GM23338 (cell line): Measurements from ENCODE around the gene POU5F2. TPM values are rescaled to one million over a fixed set of nuclear protein-coding genes. Genes with fewer than 3 reads are reported as not detected.

Experiments used
- ATAC-seq: fragments of 200-7000 bp; cut with Tn5 transposase; 3 replicates; pipeline ENCODE4 v1.9.1; 2020
- DNase-seq: peaks from one replicate; pipeline ENCODE4 v3.0.0-alpha.2; 2015; ENCODE audit warnings: low spot score
- H2AFZ ChIP-seq: fragments of 200-600 bp; sonication (generic); 2 replicates; pipeline ENCODE4 v1.8.0; 2016; ENCODE audit warnings: antibody characterized with exemption, mild to moderate bottlenecking, moderate library complexity
- H3F3A ChIP-seq: fragments of 200-600 bp; sonication (generic); replicated peaks from 2 replicates; pipeline ENCODE4 v1.8.0; 2017; ENCODE audit warnings: antibody characterized with exemption, mixed run types, low read depth
- H3K27ac ChIP-seq: fragments of 200-600 bp; sonication (generic); 2 replicates; pipeline ENCODE4 v1.6.1; 2016; ENCODE audit warnings: low read depth
- H3K27me3 ChIP-seq: fragments of 200-600 bp; sonication (generic); 2 replicates; pipeline ENCODE4 v1.8.0; 2016; ENCODE audit warnings: mild to moderate bottlenecking, mixed run types, moderate library complexity; ENCODE audit not compliant: insufficient read depth
- H3K36me3 ChIP-seq: fragments of 200-600 bp; sonication (generic); 2 replicates; pipeline ENCODE4 v1.8.0; 2016; ENCODE audit warnings: mild to moderate bottlenecking; ENCODE audit not compliant: insufficient read depth
- H3K4me1 ChIP-seq: fragments of 200-600 bp; sonication (generic); 2 replicates; pipeline ENCODE4 v1.8.0; 2016; ENCODE audit warnings: mild to moderate bottlenecking, moderate library complexity; ENCODE audit not compliant: insufficient read depth
- H3K4me2 ChIP-seq: fragments of 200-600 bp; sonication (generic); 2 replicates; pipeline ENCODE4 v1.7.1; 2017; ENCODE audit warnings: mixed run types
- H3K4me3 ChIP-seq: fragments of 200-600 bp; sonication (generic); 2 replicates; pipeline ENCODE4 v1.6.1; 2016; ENCODE audit warnings: mixed run types
- H3K79me2 ChIP-seq: fragments of 200-600 bp; sonication (generic); replicated peaks from 2 replicates; pipeline ENCODE4 v1.8.0; 2017; ENCODE audit warnings: mild to moderate bottlenecking; ENCODE audit not compliant: insufficient read depth
- H3K9me2 ChIP-seq: fragments of 200-600 bp; sonication (generic); 2 replicates; pipeline ENCODE4 v1.8.0; 2017; ENCODE audit not compliant: insufficient read depth
- H4K20me1 ChIP-seq: fragments of 200-600 bp; sonication (generic); replicated peaks from 2 replicates; pipeline ENCODE4 v1.8.0; 2017; ENCODE audit warnings: mild to moderate bottlenecking; ENCODE audit not compliant: insufficient read depth
- H3K27ac Mint-ChIP-seq: 2 replicates; pipeline ENCODE4 v1.8.0; 2020; ENCODE audit warnings: inconsistent platforms, mild to moderate bottlenecking, moderate library complexity, mixed read lengths
- H3K27me3 Mint-ChIP-seq: 3 replicates; pipeline ENCODE4 v1.8.0; 2022; ENCODE audit warnings: low read depth, mild to moderate bottlenecking, moderate library complexity, mixed read lengths, inconsistent platforms; ENCODE audit not compliant: insufficient read depth, poor library complexity
- H3K36me3 Mint-ChIP-seq: 3 replicates; pipeline ENCODE4 v1.8.0; 2021; ENCODE audit warnings: low read depth, mild to moderate bottlenecking, inconsistent platforms, moderate library complexity, mixed read lengths
- H3K4me1 Mint-ChIP-seq: 3 replicates; pipeline ENCODE4 v1.8.0; 2020; ENCODE audit warnings: mild to moderate bottlenecking, inconsistent platforms, mixed read lengths
- H3K4me3 Mint-ChIP-seq: 3 replicates; pipeline ENCODE4 v1.8.0; 2021; ENCODE audit warnings: moderate library complexity, mild to moderate bottlenecking, inconsistent platforms, mixed read lengths
- H3K9me3 Mint-ChIP-seq: 3 replicates; pipeline ENCODE4 v1.8.0; 2020; ENCODE audit warnings: moderate library complexity, mild to moderate bottlenecking, inconsistent platforms, mixed read lengths
- CREB1 ChIP-seq: fragments of 250-450 bp; sonication (Bioruptor Pico); IDR thresholded peaks from 2 replicates; pipeline ENCODE4 v1.5.0; 2020; ENCODE audit warnings: low read depth, mild to moderate bottlenecking, moderate library complexity
- ETS1 ChIP-seq: IDR thresholded peaks from 2 replicates; pipeline ENCODE4 v1.6.1; 2016; ENCODE audit warnings: antibody characterized with exemption
- EZH2 ChIP-seq: fragments of 200-600 bp; sonication (generic); IDR thresholded peaks from one replicate; pipeline ENCODE4 v1.8.0; 2017; ENCODE audit warnings: antibody characterized with exemption, mild to moderate bottlenecking, low read depth; ENCODE audit not compliant: unreplicated experiment
- EZH2phosphoT487 ChIP-seq: fragments of 200-600 bp; sonication (generic); IDR thresholded peaks from one replicate; pipeline ENCODE4 v1.8.1; 2018; ENCODE audit warnings: antibody characterized with exemption; ENCODE audit not compliant: unreplicated experiment
- NANOG ChIP-seq: IDR thresholded peaks from 2 replicates; pipeline ENCODE4 v1.6.1; 2016; ENCODE audit warnings: antibody characterized with exemption, borderline replicate concordance
- POLR2AphosphoS5 ChIP-seq: IDR thresholded peaks from 2 replicates; pipeline ENCODE4 v1.6.1; 2016; ENCODE audit warnings: antibody characterized with exemption, low read depth
- STAT1 ChIP-seq: IDR thresholded peaks from one replicate; pipeline ENCODE4 v1.6.1; 2016; ENCODE audit warnings: antibody characterized with exemption; ENCODE audit not compliant: unreplicated experiment
- ZNF114 ChIP-seq: fragments of 250-450 bp; sonication (Bioruptor Pico); IDR thresholded peaks from 2 replicates; pipeline ENCODE4 v1.5.0; 2020; ENCODE audit warnings: mild to moderate bottlenecking, moderate library complexity
- ZNF331 ChIP-seq: fragments of 250-450 bp; sonication (Bioruptor Pico); IDR thresholded peaks from 2 replicates; pipeline ENCODE4 v1.5.0; 2020; ENCODE audit warnings: low read depth, mild to moderate bottlenecking, moderate library complexity
- ZNF462 ChIP-seq: fragments of 250-450 bp; sonication (Bioruptor Pico); IDR thresholded peaks from 2 replicates; pipeline ENCODE4 v1.5.0; 2020; ENCODE audit warnings: mild to moderate bottlenecking, moderate library complexity
- polyA plus RNA-seq: library from polyadenylated mRNA; unstranded; fragments of >200 nt; fragmentation: Nextera tagmentation; extraction: Ambion mirVana; gene quantifications from 2 replicates; pipeline ENCODE4 v1.2.1, GENCODE V29; 2016
- total RNA-seq: library from RNA; depleted of rRNA; stranded (reverse); fragments of >200 nt; shearing (Covaris generic); gene quantifications from 2 replicates; pipeline ENCODE4 v1.2.3, GENCODE V29; 2014
- TF ChIP-seq, protein P1 (sequence below): IDR thresholded peaks from one replicate; pipeline ENCODE4 v1.6.1; 2018; ENCODE audit warnings: antibody characterized with exemption; ENCODE audit not compliant: unreplicated experiment
- TF ChIP-seq, protein P2 (sequence below), 2 experiments: fragments of 200-600 bp in 1 of 2; sonication (generic) in 1 of 2; conservative IDR thresholded peaks; 2 replicates each; pipeline versions ENCODE4 v1.5.1 to v1.6.1; 2016 to 2017; ENCODE audit warnings: antibody characterized with exemption in 2 of 2, low read depth in 2 of 2, mild to moderate bottlenecking in 2 of 2, moderate library complexity in 1 of 2

The POU5F2 gene
- total and polyA plus RNA-seq, 2 experiments from 2014 or later, result 0.11 to 0.76 TPM

- H3K9me2 ChIP-seq, result no peaks in the 10 kb centered on the region
Measured at GRCh38 chr5:93721511-93721910, 19.9 kb downstream of the POU5F2 start.

More at GRCh38 chr5:93721511-93721910, 19.9 kb downstream of the POU5F2 start:
- H3K4me3 ChIP-seq, result no peak overlapping the region
- no peaks in the 10 kb centered on the region for H3K79me2 ChIP-seq
- no peak overlapping the region for H2AFZ ChIP-seq
- H3K27ac ChIP-seq, result no peak overlapping the region
- Mint-ChIP-seq H3K4me3 (no peak overlapping the region), H3K4me1 (peaks cover 38% of the 10 kb centered on the region), H3K9me3 (no peaks in the 10 kb centered on the region), H3K36me3 (no peaks in the 10 kb centered on the region), H3K27me3 (no peaks in the 10 kb centered on the region), H3K27ac (no peak overlapping the region)
- no peaks in the 10 kb centered on the region for H4K20me1 ChIP-seq
- ATAC-seq, result no peak
- no peaks in the 10 kb centered on the region for H3K36me3 ChIP-seq
- no peak overlapping the region for H3K4me2 ChIP-seq
- H3F3A ChIP-seq, result no peaks in the 10 kb centered on the region
- H3K27me3 ChIP-seq, result no peaks in the 10 kb centered on the region
- no peak for DNase-seq
- TF ChIP-seq ZNF114 (CRISPR knock-in tag) (no peak), EZH2phosphoT487 (no peak), STAT1 (no peak), EZH2 (no peak), NANOG (no peak), POLR2AphosphoS5 (no peak), ETS1 (no peak), ZNF331 (CRISPR knock-in tag) (no peak), CREB1 (CRISPR knock-in tag) (no peak), ZNF462 (no peak)
- TF ChIP-seq, protein P1, sequence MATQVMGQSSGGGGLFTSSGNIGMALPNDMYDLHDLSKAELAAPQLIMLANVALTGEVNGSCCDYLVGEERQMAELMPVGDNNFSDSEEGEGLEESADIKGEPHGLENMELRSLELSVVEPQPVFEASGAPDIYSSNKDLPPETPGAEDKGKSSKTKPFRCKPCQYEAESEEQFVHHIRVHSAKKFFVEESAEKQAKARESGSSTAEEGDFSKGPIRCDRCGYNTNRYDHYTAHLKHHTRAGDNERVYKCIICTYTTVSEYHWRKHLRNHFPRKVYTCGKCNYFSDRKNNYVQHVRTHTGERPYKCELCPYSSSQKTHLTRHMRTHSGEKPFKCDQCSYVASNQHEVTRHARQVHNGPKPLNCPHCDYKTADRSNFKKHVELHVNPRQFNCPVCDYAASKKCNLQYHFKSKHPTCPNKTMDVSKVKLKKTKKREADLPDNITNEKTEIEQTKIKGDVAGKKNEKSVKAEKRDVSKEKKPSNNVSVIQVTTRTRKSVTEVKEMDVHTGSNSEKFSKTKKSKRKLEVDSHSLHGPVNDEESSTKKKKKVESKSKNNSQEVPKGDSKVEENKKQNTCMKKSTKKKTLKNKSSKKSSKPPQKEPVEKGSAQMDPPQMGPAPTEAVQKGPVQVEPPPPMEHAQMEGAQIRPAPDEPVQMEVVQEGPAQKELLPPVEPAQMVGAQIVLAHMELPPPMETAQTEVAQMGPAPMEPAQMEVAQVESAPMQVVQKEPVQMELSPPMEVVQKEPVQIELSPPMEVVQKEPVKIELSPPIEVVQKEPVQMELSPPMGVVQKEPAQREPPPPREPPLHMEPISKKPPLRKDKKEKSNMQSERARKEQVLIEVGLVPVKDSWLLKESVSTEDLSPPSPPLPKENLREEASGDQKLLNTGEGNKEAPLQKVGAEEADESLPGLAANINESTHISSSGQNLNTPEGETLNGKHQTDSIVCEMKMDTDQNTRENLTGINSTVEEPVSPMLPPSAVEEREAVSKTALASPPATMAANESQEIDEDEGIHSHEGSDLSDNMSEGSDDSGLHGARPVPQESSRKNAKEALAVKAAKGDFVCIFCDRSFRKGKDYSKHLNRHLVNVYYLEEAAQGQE, result no peak
- TF ChIP-seq, protein P2, sequence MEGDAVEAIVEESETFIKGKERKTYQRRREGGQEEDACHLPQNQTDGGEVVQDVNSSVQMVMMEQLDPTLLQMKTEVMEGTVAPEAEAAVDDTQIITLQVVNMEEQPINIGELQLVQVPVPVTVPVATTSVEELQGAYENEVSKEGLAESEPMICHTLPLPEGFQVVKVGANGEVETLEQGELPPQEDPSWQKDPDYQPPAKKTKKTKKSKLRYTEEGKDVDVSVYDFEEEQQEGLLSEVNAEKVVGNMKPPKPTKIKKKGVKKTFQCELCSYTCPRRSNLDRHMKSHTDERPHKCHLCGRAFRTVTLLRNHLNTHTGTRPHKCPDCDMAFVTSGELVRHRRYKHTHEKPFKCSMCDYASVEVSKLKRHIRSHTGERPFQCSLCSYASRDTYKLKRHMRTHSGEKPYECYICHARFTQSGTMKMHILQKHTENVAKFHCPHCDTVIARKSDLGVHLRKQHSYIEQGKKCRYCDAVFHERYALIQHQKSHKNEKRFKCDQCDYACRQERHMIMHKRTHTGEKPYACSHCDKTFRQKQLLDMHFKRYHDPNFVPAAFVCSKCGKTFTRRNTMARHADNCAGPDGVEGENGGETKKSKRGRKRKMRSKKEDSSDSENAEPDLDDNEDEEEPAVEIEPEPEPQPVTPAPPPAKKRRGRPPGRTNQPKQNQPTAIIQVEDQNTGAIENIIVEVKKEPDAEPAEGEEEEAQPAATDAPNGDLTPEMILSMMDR (conservative IDR thresholded peaks at IDR 0.05; ENCODE audit: low read depth in 2 of 2), result no peak
- H3K4me1 ChIP-seq, result peaks cover 26% of the 10 kb centered on the region
